Liver (tissue), 3 donors: Measurements from ENCODE around the gene TOM1L2.

Experiments
- EGR1 ChIP-seq, 2 donors: IDR thresholded peaks; 2 replicates each; pipeline ENCODE4 v1.6.1; 2016 to 2018; ENCODE audit warnings: antibody characterized with exemption in 2 of 2, low read depth in 2 of 2
- RAD21 ChIP-seq, 2 donors: IDR thresholded peaks; 2 replicates each; pipeline ENCODE4 v1.6.1; 2016; ENCODE audit warnings: antibody characterized with exemption in 2 of 2, mild to moderate bottlenecking in 2 of 2
- TF ChIP-seq, protein P1 (sequence below): fragments of 150-350 bp; IDR thresholded peaks from 2 replicates; pipeline ENCODE4 v1.5.1; 2017; ENCODE audit warnings: improper control_type of control experiment, low read depth, low read length; ENCODE audit not compliant: missing input control
- TF ChIP-seq, protein P2 (sequence below): IDR thresholded peaks from 2 replicates; pipeline ENCODE4 v1.6.1; 2016; ENCODE audit warnings: antibody characterized with exemption, mild to moderate bottlenecking
- TF ChIP-seq, protein P3 (sequence below): IDR thresholded peaks from 2 replicates; pipeline ENCODE4 v1.6.1; 2016; ENCODE audit warnings: antibody characterized with exemption
- donor health status: healthy.
- donor health status: healthy.

DNA sequence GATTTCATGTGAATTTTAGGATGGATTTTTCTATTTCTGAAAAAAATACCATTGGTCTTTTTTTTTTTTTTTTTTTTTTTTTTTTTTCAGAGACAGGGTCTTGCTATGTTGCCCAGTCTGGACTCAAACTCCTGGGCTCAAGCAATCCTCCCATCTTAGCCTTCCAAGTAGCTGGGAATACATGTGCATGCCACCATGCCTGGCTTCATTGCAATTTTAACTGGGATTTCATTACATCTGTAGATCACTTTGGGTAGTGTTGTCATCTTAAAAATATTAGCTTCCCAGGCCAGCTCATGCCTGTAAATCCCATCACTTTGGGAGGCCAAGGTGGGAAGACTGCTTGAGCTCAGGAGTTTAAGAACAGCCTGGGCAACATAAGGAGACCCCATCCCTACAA is 54.8 kb downstream of the TOM1L2 start:
- TF ChIP-seq, protein P1, sequence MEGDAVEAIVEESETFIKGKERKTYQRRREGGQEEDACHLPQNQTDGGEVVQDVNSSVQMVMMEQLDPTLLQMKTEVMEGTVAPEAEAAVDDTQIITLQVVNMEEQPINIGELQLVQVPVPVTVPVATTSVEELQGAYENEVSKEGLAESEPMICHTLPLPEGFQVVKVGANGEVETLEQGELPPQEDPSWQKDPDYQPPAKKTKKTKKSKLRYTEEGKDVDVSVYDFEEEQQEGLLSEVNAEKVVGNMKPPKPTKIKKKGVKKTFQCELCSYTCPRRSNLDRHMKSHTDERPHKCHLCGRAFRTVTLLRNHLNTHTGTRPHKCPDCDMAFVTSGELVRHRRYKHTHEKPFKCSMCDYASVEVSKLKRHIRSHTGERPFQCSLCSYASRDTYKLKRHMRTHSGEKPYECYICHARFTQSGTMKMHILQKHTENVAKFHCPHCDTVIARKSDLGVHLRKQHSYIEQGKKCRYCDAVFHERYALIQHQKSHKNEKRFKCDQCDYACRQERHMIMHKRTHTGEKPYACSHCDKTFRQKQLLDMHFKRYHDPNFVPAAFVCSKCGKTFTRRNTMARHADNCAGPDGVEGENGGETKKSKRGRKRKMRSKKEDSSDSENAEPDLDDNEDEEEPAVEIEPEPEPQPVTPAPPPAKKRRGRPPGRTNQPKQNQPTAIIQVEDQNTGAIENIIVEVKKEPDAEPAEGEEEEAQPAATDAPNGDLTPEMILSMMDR: no peak
- TF ChIP-seq EGR1 (IDR thresholded peaks at IDR 0.05; ENCODE audit: low read depth in 2 of 2): no peak
- TF ChIP-seq, protein P2, sequence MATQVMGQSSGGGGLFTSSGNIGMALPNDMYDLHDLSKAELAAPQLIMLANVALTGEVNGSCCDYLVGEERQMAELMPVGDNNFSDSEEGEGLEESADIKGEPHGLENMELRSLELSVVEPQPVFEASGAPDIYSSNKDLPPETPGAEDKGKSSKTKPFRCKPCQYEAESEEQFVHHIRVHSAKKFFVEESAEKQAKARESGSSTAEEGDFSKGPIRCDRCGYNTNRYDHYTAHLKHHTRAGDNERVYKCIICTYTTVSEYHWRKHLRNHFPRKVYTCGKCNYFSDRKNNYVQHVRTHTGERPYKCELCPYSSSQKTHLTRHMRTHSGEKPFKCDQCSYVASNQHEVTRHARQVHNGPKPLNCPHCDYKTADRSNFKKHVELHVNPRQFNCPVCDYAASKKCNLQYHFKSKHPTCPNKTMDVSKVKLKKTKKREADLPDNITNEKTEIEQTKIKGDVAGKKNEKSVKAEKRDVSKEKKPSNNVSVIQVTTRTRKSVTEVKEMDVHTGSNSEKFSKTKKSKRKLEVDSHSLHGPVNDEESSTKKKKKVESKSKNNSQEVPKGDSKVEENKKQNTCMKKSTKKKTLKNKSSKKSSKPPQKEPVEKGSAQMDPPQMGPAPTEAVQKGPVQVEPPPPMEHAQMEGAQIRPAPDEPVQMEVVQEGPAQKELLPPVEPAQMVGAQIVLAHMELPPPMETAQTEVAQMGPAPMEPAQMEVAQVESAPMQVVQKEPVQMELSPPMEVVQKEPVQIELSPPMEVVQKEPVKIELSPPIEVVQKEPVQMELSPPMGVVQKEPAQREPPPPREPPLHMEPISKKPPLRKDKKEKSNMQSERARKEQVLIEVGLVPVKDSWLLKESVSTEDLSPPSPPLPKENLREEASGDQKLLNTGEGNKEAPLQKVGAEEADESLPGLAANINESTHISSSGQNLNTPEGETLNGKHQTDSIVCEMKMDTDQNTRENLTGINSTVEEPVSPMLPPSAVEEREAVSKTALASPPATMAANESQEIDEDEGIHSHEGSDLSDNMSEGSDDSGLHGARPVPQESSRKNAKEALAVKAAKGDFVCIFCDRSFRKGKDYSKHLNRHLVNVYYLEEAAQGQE: no peak
- TF ChIP-seq RAD21 (IDR thresholded peaks at IDR 0.05): no peak
- TF ChIP-seq, protein P3, sequence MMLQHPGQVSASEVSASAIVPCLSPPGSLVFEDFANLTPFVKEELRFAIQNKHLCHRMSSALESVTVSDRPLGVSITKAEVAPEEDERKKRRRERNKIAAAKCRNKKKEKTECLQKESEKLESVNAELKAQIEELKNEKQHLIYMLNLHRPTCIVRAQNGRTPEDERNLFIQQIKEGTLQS: no peak
